K562 (cell line): ENCODE results near the gene ZNF43. TPM values are rescaled to one million over a fixed set of nuclear protein-coding genes. Genes with fewer than 3 reads are reported as not detected.

Experiments used
- CHD2 ChIP-seq: IDR thresholded peaks from 2 replicates; pipeline ENCODE4 v1.6.1; 2011; ENCODE audit warnings: low read depth, low read length
- CREB1 ChIP-seq, 2 experiments: sonication (generic) in 1 of 2; formaldehyde crosslinking in 1 of 2; IDR thresholded peaks; 2 replicates each; pipeline versions ENCODE4 v1.6.1 to v1.8.0; 2012 to 2022; ENCODE audit warnings: inconsistent platforms in 1 of 2, mild to moderate bottlenecking in 1 of 2, missing genetic modification reagents in 1 of 2, moderate library complexity in 1 of 2
- ELF1 ChIP-seq: fragments of 200-800 bp; sonication (Bioruptor generic); IDR thresholded peaks from 2 replicates; pipeline ENCODE4 v1.6.1; 2016; ENCODE audit warnings: missing genetic modification characterization, missing compliant biosample characterization
- HDGF ChIP-seq: fragments of 450-650 bp; IDR thresholded peaks from 2 replicates; pipeline ENCODE4 v1.6.1; 2016
- IRF2 ChIP-seq: sonication (generic); formaldehyde crosslinking; IDR thresholded peaks from 2 replicates; pipeline ENCODE4 v1.8.1; 2022; ENCODE audit warnings: mild to moderate bottlenecking, missing genetic modification reagents
- NCOA4 ChIP-seq: fragments of 450-650 bp; IDR thresholded peaks from 2 replicates; pipeline ENCODE4 v1.6.1; 2018; ENCODE audit warnings: mild to moderate bottlenecking; ENCODE audit not compliant: partially characterized antibody
- NR2C1 ChIP-seq, 2 experiments: fragments of 450-650 bp; IDR thresholded peaks; 2 replicates each; pipeline ENCODE4 v1.6.1; 2017; ENCODE audit warnings: mild to moderate bottlenecking in 2 of 2, antibody characterized with exemption in 1 of 2, inconsistent platforms in 1 of 2, missing compliant biosample characterization in 1 of 2, missing genetic modification characterization in 1 of 2
- PHF21A ChIP-seq: fragments of 450-650 bp; IDR thresholded peaks from 2 replicates; pipeline ENCODE4 v1.6.1; 2017; ENCODE audit warnings: low read depth, borderline replicate concordance
- RBFOX2 ChIP-seq: fragments of 200-400 bp; formaldehyde crosslinking; IDR thresholded peaks from 2 replicates; pipeline ENCODE4 v1.6.1; 2017; ENCODE audit warnings: low read depth, mild to moderate bottlenecking, low read length, moderate library complexity
- SMAD1 ChIP-seq: fragments of 150-350 bp; IDR thresholded peaks from 2 replicates; pipeline ENCODE4 v1.6.1; 2014; ENCODE audit warnings: low read length, low read depth; ENCODE audit not compliant: partially characterized antibody
- SRSF3 ChIP-seq: fragments of 200-400 bp; formaldehyde crosslinking; IDR thresholded peaks from 2 replicates; pipeline ENCODE4 v1.6.1; 2016; ENCODE audit warnings: mild to moderate bottlenecking, low read length, moderate library complexity; ENCODE audit not compliant: insufficient read depth
- STAG1 ChIP-seq: sonication (generic); formaldehyde crosslinking; IDR thresholded peaks from 2 replicates; pipeline ENCODE4 v1.5.0; 2020; ENCODE audit warnings: missing genetic modification reagents, borderline replicate concordance
- TAF15 ChIP-seq: fragments of 200-400 bp; formaldehyde crosslinking; IDR thresholded peaks from 2 replicates; pipeline ENCODE4 v1.6.1; 2017; ENCODE audit warnings: mild to moderate bottlenecking, low read depth, low read length, moderate library complexity
- TGIF2 ChIP-seq: sonication (generic); formaldehyde crosslinking; IDR thresholded peaks from 2 replicates; pipeline ENCODE4 v1.8.1; 2022; ENCODE audit warnings: mild to moderate bottlenecking, missing genetic modification reagents, moderate library complexity
- THRAP3 ChIP-seq: fragments of 450-650 bp; IDR thresholded peaks from 2 replicates; pipeline ENCODE4 v1.6.1; 2016; ENCODE audit warnings: mild to moderate bottlenecking, inconsistent platforms, borderline replicate concordance
- ZBTB1 ChIP-seq: sonication (generic); formaldehyde crosslinking; IDR thresholded peaks from 2 replicates; pipeline ENCODE4 v1.8.1; 2023; ENCODE audit warnings: missing genetic modification reagents, low read depth, mild to moderate bottlenecking, borderline replicate concordance
- ZBTB12 ChIP-seq: fragments of 250-450 bp; sonication (Bioruptor Pico); IDR thresholded peaks from 2 replicates; pipeline ENCODE4 v1.4.0; 2020
- ZFX ChIP-seq: sonication (generic); formaldehyde crosslinking; IDR thresholded peaks from 2 replicates; pipeline ENCODE4 v1.8.0; 2022; ENCODE audit warnings: mild to moderate bottlenecking, missing genetic modification reagents, moderate library complexity
- polyA plus RNA-seq, 8 experiments: library from polyadenylated mRNA; depleted of rRNA in 4 of 8; stranded (reverse) in 5 of 8; unstranded in 3 of 8; fragments of >200 nt; fragmentation: Nextera tagmentation in 2 of 8; fragmentation: Illumina TruSeq in 1 of 8; extraction: Ambion mirVana in 2 of 8; extraction: Trizol in 1 of 8; gene quantifications; 2 replicates each; pipeline versions ENCODE4 v1.2.1 to v1.2.3, GENCODE V29; 2011 to 2014; ENCODE audit warnings: inconsistent platforms in 1 of 8, missing spikeins in 1 of 8
- total RNA-seq, 7 experiments: library from RNA; depleted of rRNA in 6 of 7; stranded (reverse); fragments of >200 nt in 6 of 7; fragmentation: Illumina TruSeq in 2 of 7; extraction: Trizol in 2 of 7; gene quantifications; 2 replicates each; pipeline versions ENCODE4 v1.2.1 to v1.2.3, GENCODE V29; 2011 to 2021; ENCODE audit warnings: low replicate concordance in 1 of 7
- TF ChIP-seq, protein P1 (sequence below), 2 experiments: fragments of 450-650 bp; conservative IDR thresholded peaks; 2 replicates each; pipeline ENCODE4 v1.6.1; 2017; ENCODE audit warnings: mild to moderate bottlenecking in 2 of 2, moderate library complexity in 2 of 2

The ZNF43 gene
- total and polyA plus RNA-seq, 9 of the 15 experiments (the other 6 are each of a cell fraction or from before 2014, with no cell fraction given): 3.6 to 18.6 (median 9.2) TPM

DNA sequence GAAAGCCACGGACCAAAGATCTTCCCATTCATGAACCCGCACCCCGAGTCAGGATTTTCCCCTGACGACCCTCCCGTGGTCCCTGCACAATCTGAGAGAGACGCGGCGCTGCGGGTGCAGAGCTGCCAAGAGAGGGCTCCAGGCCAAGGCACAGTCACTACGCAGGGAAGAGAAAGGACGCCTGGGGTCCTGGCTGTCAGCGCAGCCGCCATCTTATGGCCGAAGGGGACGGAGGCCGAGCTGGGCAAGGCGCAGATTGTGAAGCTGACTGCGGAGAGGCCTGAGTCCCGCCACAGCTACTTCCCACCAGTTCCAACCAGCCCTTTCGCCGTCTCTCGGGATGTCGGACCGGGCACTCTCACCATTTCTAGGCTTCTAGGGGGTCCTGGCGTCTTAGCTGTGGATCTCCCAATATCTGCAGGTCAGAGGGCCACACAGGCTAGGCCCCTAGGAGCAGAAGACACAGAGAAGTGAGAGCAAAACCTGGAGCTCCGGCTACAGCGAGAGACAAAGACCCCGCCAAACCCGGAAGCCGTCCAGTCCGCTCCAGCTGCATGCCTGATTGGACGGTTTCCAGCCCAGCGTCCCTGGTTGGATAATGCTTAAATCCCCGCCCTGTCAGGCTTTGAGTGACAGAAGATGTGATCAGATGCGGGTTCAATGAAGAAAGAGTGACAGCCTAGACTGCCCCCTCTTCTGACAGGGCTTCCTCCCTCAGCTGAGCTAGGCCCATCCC is 68.7 kb downstream of the ZNF43 start, which contains the start of gene ZNF100 (continued):
- TF ChIP-seq, protein P1, sequence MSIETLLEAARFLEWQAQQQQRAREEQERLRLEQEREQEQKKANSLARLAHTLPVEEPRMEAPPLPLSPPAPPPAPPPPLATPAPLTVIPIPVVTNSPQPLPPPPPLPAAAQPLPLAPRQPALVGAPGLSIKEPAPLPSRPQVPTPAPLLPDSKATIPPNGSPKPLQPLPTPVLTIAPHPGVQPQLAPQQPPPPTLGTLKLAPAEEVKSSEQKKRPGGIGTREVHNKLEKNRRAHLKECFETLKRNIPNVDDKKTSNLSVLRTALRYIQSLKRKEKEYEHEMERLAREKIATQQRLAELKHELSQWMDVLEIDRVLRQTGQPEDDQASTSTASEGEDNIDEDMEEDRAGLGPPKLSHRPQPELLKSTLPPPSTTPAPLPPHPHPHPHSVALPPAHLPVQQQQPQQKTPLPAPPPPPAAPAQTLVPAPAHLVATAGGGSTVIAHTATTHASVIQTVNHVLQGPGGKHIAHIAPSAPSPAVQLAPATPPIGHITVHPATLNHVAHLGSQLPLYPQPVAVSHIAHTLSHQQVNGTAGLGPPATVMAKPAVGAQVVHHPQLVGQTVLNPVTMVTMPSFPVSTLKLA (conservative IDR thresholded peaks at IDR 0.05): peak in 1 of 2 experiments; percentile 68; a peak in 2 of 4 replicates
- TF ChIP-seq TGIF2 (CRISPR knock-in tag): no peak
- TF ChIP-seq SRSF3: no peak
- TF ChIP-seq ZBTB1 (CRISPR knock-in tag): no peak
- TF ChIP-seq ELF1 (tag): peak; percentile 93
- TF ChIP-seq HDGF: no peak
- TF ChIP-seq SMAD1: no peak
- no peak; the same call in 1 of the 2 replicates for TF ChIP-seq CHD2
- TF ChIP-seq PHF21A: no peak
- no peak for TF ChIP-seq NCOA4
- TF ChIP-seq RBFOX2: peak; percentile 87
- no peak for TF ChIP-seq CREB1 (IDR thresholded peaks at IDR 0.05)
- TF ChIP-seq CREB1 (CRISPR knock-in tag; IDR thresholded peaks at IDR 0.05): no peak
- TF ChIP-seq STAG1 (CRISPR knock-in tag): no peak
- peak; percentile 82 for TF ChIP-seq ZFX
- no peak for TF ChIP-seq THRAP3
- no peak for TF ChIP-seq ZBTB12 (CRISPR knock-in tag)
- TF ChIP-seq TAF15: no peak
- TF ChIP-seq IRF2: no peak
- no peak for TF ChIP-seq NR2C1 (IDR thresholded peaks at IDR 0.05)
- TF ChIP-seq NR2C1 (tag; IDR thresholded peaks at IDR 0.05): no peak
